Activated T-helper 2 cell treated with anti-CD3 and anti-CD28 coated beads, Interferon-gamma antibody, Interleukin-2, Interleukin-4, amounts not matched to agents 10 μg/mL and 5 μg/mL and 100 μg/mL, durations not matched to agents 14 hours and 24 hours and 36 hours (primary cell): Measurements from ENCODE around the gene MICAL3. TPM values are rescaled to one million over a fixed set of nuclear protein-coding genes. Genes with fewer than 3 reads are reported as not detected.
"Not testable (repeated sequence)": the region's sequence is repeated elsewhere in the genome, so short reads cannot be mapped to it uniquely, and the experiment has no call there.

Source experiments
- DNase-seq: peaks from one replicate; pipeline ENCODE4 v3.0.0; 2021; ENCODE audit warnings: low spot score
- H3K27ac Mint-ChIP-seq: one replicate; pipeline ENCODE4 v1.8.0; 2021; ENCODE audit warnings: mixed read lengths
- H3K27me3 Mint-ChIP-seq: one replicate; pipeline ENCODE4 v1.8.0; 2021; ENCODE audit warnings: low read depth, mixed read lengths
- H3K36me3 Mint-ChIP-seq: one replicate; pipeline ENCODE4 v1.8.0; 2021; ENCODE audit warnings: low read depth, mixed read lengths
- H3K4me1 Mint-ChIP-seq: one replicate; pipeline ENCODE4 v1.8.0; 2021; ENCODE audit warnings: low read depth, mixed read lengths
- H3K4me3 Mint-ChIP-seq: one replicate; pipeline ENCODE4 v1.8.0; 2021; ENCODE audit warnings: low read depth, mild to moderate bottlenecking, moderate library complexity, mixed read lengths
- H3K9me3 Mint-ChIP-seq: one replicate; pipeline ENCODE4 v1.8.0; 2021; ENCODE audit warnings: mixed read lengths
- intact Hi-C: fragments of 100-400 bp; cut with micrococcal nuclease; formaldehyde crosslinking; loops from one replicate; pipeline ENCODE4 v1.15.1; 2023
- total RNA-seq: library from RNA; stranded (reverse); gene quantifications from 2 replicates; pipeline ENCODE4 v1.2.3, GENCODE V29; 2022

The MICAL3 gene
- total RNA-seq, 1 donor from 2014 or later = 41.8 TPM

DNA sequence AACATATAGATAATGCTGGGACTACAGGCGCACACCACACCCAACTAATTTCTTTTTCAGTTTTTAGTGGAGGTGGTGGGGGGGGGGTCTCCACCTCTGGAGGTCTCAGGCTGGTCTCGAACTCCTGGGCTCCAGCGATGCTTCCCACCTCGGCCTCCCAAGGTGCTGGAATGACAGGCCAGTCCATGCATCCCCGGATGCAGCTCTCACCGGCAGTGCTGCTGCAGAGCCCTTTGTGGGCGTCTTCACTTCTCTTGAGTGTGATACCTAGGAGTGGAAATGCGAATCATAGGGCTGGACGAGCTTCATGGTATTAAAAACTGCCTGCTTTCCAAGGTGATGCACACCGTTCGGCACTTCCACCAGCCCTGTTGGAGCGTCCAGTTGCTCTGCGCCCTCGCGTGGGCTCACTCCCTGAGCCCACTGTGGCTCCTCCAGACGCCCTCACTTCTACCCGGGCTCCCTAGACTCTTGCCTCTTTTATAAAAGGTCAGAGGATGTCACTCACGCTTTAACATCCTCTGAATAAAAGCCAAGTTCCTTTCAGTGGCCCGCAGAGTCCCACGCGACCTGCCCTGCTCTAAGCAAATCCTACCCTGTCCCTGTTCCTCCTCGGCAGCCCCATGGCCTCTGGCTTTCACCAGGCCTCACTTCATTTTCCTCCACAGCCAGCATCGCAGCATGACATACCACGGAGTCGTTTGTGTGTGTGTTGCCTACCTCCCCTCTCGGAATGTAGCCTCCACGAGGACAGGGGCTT, 249.3 kb downstream of the MICAL3 start:
- Mint-ChIP-seq H3K27me3 (peaks cover 23% of the 10 kb centered on the region), H3K9me3 (no peaks in the 10 kb centered on the region), H3K4me1 (peaks cover 53% of the 10 kb centered on the region), H3K36me3 (peaks cover 12% of the 10 kb centered on the region), H3K4me3 (peak overlapping the region; percentile 60), H3K27ac (no peak overlapping the region)
- intact Hi-C loops = loop anchor here (5.0 to 10.0 kb wide), 2 partner anchors 38 to 700 kb away; no protein-coding TSS in a partner anchor
- DNase-seq = no peak

DNA sequence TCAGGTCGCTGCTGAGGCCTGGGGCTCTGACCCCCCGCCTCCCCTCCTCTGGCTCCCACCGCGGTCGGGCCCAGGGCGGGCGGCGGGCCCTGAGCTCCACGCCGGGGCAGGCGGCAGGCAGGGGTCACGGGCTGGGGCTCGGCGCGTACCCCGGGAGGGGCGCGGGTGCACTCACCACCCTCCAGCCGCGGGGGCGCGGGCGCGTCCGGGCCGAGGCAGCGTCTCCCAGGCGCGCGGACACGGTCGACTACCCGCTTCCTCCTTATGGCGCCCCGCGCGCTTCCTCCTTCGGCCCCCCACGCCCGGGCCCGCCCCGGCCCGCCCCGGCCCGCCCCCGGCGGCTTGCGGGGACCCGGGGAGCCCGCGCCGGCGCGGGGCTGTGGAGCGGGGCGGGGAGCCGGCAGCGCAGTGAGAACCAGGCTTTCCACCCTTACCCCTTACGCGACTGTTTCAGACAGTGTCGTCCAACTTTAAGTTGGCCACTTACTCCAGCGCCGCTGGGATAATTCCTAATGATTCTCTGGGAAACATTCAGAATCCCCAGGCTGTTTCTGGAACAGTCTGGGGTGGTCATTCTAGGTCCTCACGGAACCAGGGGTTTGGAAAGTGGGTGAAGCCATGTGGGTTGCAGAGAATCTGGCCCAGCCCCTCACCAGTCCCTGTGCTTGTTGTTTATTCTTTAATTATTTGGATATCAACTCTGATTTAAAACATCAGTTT, 250.0 kb downstream of the MICAL3 start, which contains the start of gene BID:
TSS of gene BID (minus strand) at position 264 of the 720 bp plus-strand sequence. CDS start 24,353 bp downstream, outside the sequence.
- Mint-ChIP-seq H3K9me3 (no peaks in the 10 kb centered on the region), H3K36me3 (peaks cover 10% of the 10 kb centered on the region), H3K4me1 (peaks cover 49% of the 10 kb centered on the region), H3K4me3 (peak within 1 kb of the TSS; percentile 77), H3K27me3 (peaks cover 29% of the 10 kb centered on the region), H3K27ac (no peak within 1 kb of the TSS)
- peak; percentile 34 for DNase-seq
- intact Hi-C loops = loop anchor here (5.0 to 10.0 kb wide), 2 partner anchors 37 to 700 kb away; no protein-coding TSS in a partner anchor

- Mint-ChIP-seq H3K27me3 (peaks cover 29% of the 10 kb centered on the region), H3K27ac (no peak overlapping the region), H3K9me3 (no peaks in the 10 kb centered on the region), H3K36me3 (peaks cover 6% of the 10 kb centered on the region), H3K4me1 (peaks cover 42% of the 10 kb centered on the region), H3K4me3 (peak overlapping the region; percentile 77)
- intact Hi-C loops = loop anchor here (5.0 to 10.0 kb wide), 2 partner anchors 36 to 699 kb away; no protein-coding TSS in a partner anchor
- peak; percentile 40 for DNase-seq
These were observed 250.7 kb downstream of the MICAL3 start for GRCh38 chr22:17773606-17774205.

DNA sequence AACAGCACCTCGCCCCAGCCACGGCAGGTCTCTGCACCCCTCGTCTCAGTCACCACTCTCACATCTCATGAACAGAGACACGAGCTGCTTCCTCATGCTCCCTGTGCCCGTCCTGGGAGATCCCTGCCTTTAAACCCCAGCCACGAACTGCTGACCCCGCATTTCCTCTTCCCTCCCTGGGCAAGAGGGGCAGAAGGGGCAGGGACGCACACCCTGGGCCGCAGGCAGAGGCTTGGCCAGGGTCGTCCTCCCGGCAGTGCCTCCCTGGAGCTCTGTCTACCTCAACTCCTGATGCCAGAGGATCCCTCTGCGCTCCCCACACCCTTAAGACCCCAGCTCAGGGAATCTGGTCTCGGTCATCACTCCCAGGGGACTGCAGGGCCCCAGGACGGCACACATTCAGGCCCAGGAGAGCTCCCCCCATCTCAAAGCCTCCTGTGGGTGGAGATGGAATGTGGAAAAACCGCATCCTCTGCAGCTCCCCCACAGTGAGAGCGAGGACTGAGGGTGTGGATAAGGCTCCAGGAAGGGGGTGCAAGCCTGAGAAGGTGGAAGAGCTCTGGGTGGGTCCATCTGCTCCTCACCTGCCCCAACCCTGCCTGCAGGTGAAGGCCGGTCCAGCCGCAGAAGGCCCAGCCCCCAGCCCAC, 251.3 kb downstream of the MICAL3 start:
- Mint-ChIP-seq H3K9me3 (no peaks in the 10 kb centered on the region), H3K4me1 (peaks cover 39% of the 10 kb centered on the region), H3K27me3 (peaks cover 29% of the 10 kb centered on the region), H3K4me3 (peak overlapping the region; percentile 77), H3K27ac (no peak overlapping the region), H3K36me3 (peaks cover 6% of the 10 kb centered on the region)
- no peak for DNase-seq
- intact Hi-C loops = loop anchor here (5.0 to 10.0 kb wide), 2 partner anchors 36 to 698 kb away; no protein-coding TSS in a partner anchor

GRCh38 chr22:17772249-17772957, 252.0 kb downstream of the MICAL3 start:
- Mint-ChIP-seq H3K36me3 (peaks cover 6% of the 10 kb centered on the region), H3K4me3 (peak overlapping the region; percentile 77), H3K9me3 (no peaks in the 10 kb centered on the region), H3K4me1 (peaks cover 40% of the 10 kb centered on the region), H3K27ac (no peak overlapping the region), H3K27me3 (peaks cover 32% of the 10 kb centered on the region)
- no peak for DNase-seq
- intact Hi-C loops = loop anchor here (5.0 to 10.0 kb wide), 2 partner anchors 35 to 698 kb away; no protein-coding TSS in a partner anchor

- H3K27me3 Mint-ChIP-seq = peaks cover 36% of the 10 kb centered on the region
These were observed 253.9 kb downstream of the MICAL3 start for GRCh38 chr22:17770180-17771077.

GRCh38 chr22:17769716-17770082, 254.7 kb downstream of the MICAL3 start:
- Mint-ChIP-seq H3K4me1 (peaks cover 26% of the 10 kb centered on the region), H3K27me3 (peaks cover 44% of the 10 kb centered on the region), H3K9me3 (no peaks in the 10 kb centered on the region), H3K4me3 (no peak overlapping the region), H3K27ac (no peak overlapping the region), H3K36me3 (peaks cover 6% of the 10 kb centered on the region)
- no peak for DNase-seq
- intact Hi-C loops = loop anchor here (2.0 to 10.0 kb wide), 4 partner anchors 32 to 695 kb away; partner anchors contain the start of genes BCL2L13 and PEX26

More at GRCh38 chr22:17770180-17771077, 253.9 kb downstream of the MICAL3 start:
- Mint-ChIP-seq H3K4me1 (peaks cover 30% of the 10 kb centered on the region), H3K4me3 (no peak overlapping the region), H3K9me3 (no peaks in the 10 kb centered on the region), H3K27ac (no peak overlapping the region), H3K36me3 (peaks cover 6% of the 10 kb centered on the region)
- no peak for DNase-seq
- intact Hi-C loops = loop anchor here (5.0 to 10.0 kb wide), 2 partner anchors 33 to 696 kb away; no protein-coding TSS in a partner anchor

- Mint-ChIP-seq H3K27me3 (peaks cover 49% of the 10 kb centered on the region), H3K4me1 (peaks cover 30% of the 10 kb centered on the region)
These were observed 255.2 kb downstream of the MICAL3 start for GRCh38 chr22:17769013-17769715.

DNA sequence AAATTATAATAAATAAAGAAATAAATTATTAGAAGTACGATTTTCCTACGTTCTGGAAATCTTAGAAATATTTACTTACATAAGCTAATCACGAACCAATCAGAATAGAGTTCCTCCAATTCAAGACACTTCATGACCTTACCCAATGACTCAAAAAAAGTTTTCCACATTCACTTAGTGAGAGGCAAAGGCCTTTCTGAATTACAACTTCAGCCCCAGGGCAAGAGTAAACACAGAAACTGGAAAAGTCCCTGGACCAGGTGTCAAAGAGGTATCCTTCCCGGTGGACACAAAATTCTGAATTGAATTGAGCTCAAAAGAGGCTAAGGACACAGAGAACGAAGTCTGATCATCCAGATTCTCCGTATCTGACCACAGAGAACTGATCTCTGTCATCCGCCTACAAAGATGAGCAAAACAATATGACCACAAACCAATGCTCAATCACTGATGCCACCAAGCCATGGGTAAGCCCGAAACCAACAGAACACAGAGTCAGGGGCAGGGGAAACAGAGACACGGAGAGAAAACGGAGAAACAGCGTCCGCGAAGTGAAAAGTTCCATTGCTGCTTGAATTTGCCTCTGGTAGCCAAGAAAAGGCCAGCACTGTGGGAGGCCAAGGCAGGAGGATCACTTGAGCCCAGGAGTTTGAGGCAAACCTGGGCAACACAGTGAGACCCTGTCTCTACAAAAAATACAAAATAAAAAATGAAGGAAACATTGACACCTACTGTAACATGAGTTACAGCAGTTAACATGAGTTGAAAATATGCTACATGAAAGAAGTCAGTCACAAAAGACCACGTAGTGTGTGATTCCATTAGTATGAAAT, 256.9 kb downstream of the MICAL3 start:
- Mint-ChIP-seq H3K27me3 (peaks cover 51% of the 10 kb centered on the region), H3K4me3 (peak overlapping the region; percentile 2), H3K4me1 (peaks cover 19% of the 10 kb centered on the region)

More at GRCh38 chr22:17769013-17769715, 255.2 kb downstream of the MICAL3 start:
- intact Hi-C loops = loop anchor here (2.0 to 5.0 kb wide), 2 partner anchors 130 to 308 kb away; partner anchors contain the start of genes BCL2L13 and PEX26
- no peak overlapping the region for H3K27ac Mint-ChIP-seq
- peaks cover 6% of the 10 kb centered on the region for H3K36me3 Mint-ChIP-seq
- H3K4me3 Mint-ChIP-seq = no peak overlapping the region
- no peaks in the 10 kb centered on the region for H3K9me3 Mint-ChIP-seq
- no peak for DNase-seq

GRCh38 chr22:17764852-17765251, 259.5 kb downstream of the MICAL3 start:
- not testable (repeated sequence) for H3K27ac Mint-ChIP-seq, H3K4me3 Mint-ChIP-seq, H3K36me3 Mint-ChIP-seq, H3K9me3 Mint-ChIP-seq, DNase-seq
- peaks cover 44% of the 10 kb centered on the region for H3K27me3 Mint-ChIP-seq
- peaks cover 19% of the 10 kb centered on the region for H3K4me1 Mint-ChIP-seq
- intact Hi-C loops = loop anchor here (5.0 kb wide), 1 partner anchor 312 kb away; the partner anchor contains the start of gene PEX26

More for the DNA sequence above, 256.9 kb downstream of the MICAL3 start:
- H3K36me3 Mint-ChIP-seq = peaks cover under 1% of the 10 kb centered on the region
- intact Hi-C loops = loop anchor here (1.0 to 5.0 kb wide), 5 partner anchors 10 to 310 kb away; partner anchors contain the start of genes BCL2L13 and PEX26
- peak overlapping the region; percentile 43 for H3K27ac Mint-ChIP-seq
- no peaks in the 10 kb centered on the region for H3K9me3 Mint-ChIP-seq
- peak; percentile 52 for DNase-seq
